HepG2 (cell line): Measurements from ENCODE around the gene PSMG1. TPM values are rescaled to one million over a fixed set of nuclear protein-coding genes. Genes with fewer than 3 reads are reported as not detected.

Source experiments
- ATAC-seq: fragments of 200-7000 bp; cut with Tn5 transposase; 3 replicates; pipeline ENCODE4 v1.9.1; 2020; ENCODE audit warnings: mild to moderate bottlenecking, moderate library complexity
- BruUV-seq: library from RNA; stranded (reverse); fragments of 400-500 nt; replicated peaks from 2 replicates; lab custom pipeline; 2021; lab: Mats Ljungman, UMichigan
- CTCF ChIA-PET: fragments of 300-600 bp; formaldehyde crosslinking; extraction: SDS; loops from one replicate; lab custom pipeline; 2021; ENCODE audit warnings: low total read pairs, inconsistent platforms, low intra/inter-chr PET ratio; lab: Yijun Ruan, JAX
- POLR2A ChIA-PET: fragments of 350-600 bp; sonication (Branson Sonifier 250); formaldehyde crosslinking; loops from one replicate; lab custom pipeline; 2020; ENCODE audit warnings: antibody characterized with exemption, inconsistent platforms; lab: Yijun Ruan, JAX
- DNase-seq: peaks from one replicate; pipeline ENCODE4 v3.0.0-alpha.2; 2015; ENCODE audit warnings: low spot score
- FAIRE-seq: peaks from 3 replicates; lab custom pipeline; 2011; peaks lifted over from hg19 to GRCh38; lab: Jason Lieb, UNC
- H2AFZ ChIP-seq: one replicate; pipeline ENCODE4 v1.6.1; 2011; ENCODE audit warnings: low read length, inconsistent platforms
- H3K27ac ChIP-seq: fragments of 300-600 bp; 3 replicates; pipeline ENCODE4 v1.8.0; 2011; ENCODE audit warnings: mixed run types, mild to moderate bottlenecking, mixed read lengths, low read length, inconsistent platforms; ENCODE audit not compliant: insufficient read depth; ENCODE audit errors: extremely low read length
- H3K27me3 ChIP-seq, 2 experiments: fragments of 200-600 bp in 1 of 2; 2 replicates in 1 of 2; 3 replicates in 1 of 2; pipeline versions ENCODE4 v1.6.0 to v1.8.0; 2011; ENCODE audit warnings: low read length in 2 of 2, mild to moderate bottlenecking in 2 of 2, moderate library complexity in 2 of 2, inconsistent platforms in 1 of 2; ENCODE audit not compliant: insufficient read depth in 2 of 2, control insufficient read depth in 1 of 2
- H3K36me3 ChIP-seq, 2 experiments: fragments of 200-600 bp in 1 of 2; replicated peaks in 1 of 2; 2 replicates in 1 of 2; 3 replicates in 1 of 2; pipeline versions ENCODE4 v1.5.1 to v1.8.0; 2011; ENCODE audit warnings: low read length in 2 of 2, inconsistent platforms in 1 of 2; ENCODE audit not compliant: insufficient read depth in 2 of 2, control insufficient read depth in 1 of 2
- H3K4me1 ChIP-seq: 2 replicates; pipeline ENCODE4 v1.5.1; 2012; ENCODE audit warnings: low read length, inconsistent platforms; ENCODE audit not compliant: insufficient read depth
- H3K4me2 ChIP-seq: 2 replicates; pipeline ENCODE4 v1.6.0; 2011; ENCODE audit warnings: low read depth, low read length, inconsistent platforms
- H3K4me3 ChIP-seq, 3 experiments: fragments of 200-600 bp in 1 of 3; sonication (generic), shearing (Covaris generic) in 1 of 3; replicated peaks in 1 of 3; 2 replicates each; pipeline ENCODE4 v1.5.1; 2011 to 2016; ENCODE audit warnings: low read length in 3 of 3, inconsistent platforms in 2 of 3, low read depth in 2 of 3, mild to moderate bottlenecking in 2 of 3, control low read depth in 1 of 3, mixed read lengths in 1 of 3; ENCODE audit not compliant: insufficient read depth in 1 of 3
- H3K79me2 ChIP-seq: one replicate; pipeline ENCODE4 v1.6.1; 2011; ENCODE audit warnings: low read length, inconsistent platforms; ENCODE audit not compliant: insufficient read depth
- H3K9ac ChIP-seq: 2 replicates; pipeline ENCODE4 v1.6.0; 2011; ENCODE audit warnings: mild to moderate bottlenecking, low read depth, low read length, inconsistent platforms; ENCODE audit not compliant: insufficient read depth
- H3K9me3 ChIP-seq: 2 replicates; pipeline ENCODE4 v1.5.1; 2012; ENCODE audit warnings: mild to moderate bottlenecking, low read length
- H4K20me1 ChIP-seq: 2 replicates; pipeline ENCODE4 v1.6.0; 2011; ENCODE audit warnings: inconsistent platforms, mild to moderate bottlenecking, low read length, moderate library complexity; ENCODE audit not compliant: insufficient read depth
- CHD4 ChIP-seq: fragments of 200-600 bp; sonication (generic); IDR thresholded peaks from 2 replicates; pipeline ENCODE4 v1.7.0; 2017; ENCODE audit warnings: mild to moderate bottlenecking, low read length, borderline replicate concordance
- ELF4 ChIP-seq: sonication (generic); formaldehyde crosslinking; IDR thresholded peaks from 2 replicates; pipeline ENCODE4 v1.5.0; 2020; ENCODE audit warnings: missing genetic modification reagents, mild to moderate bottlenecking, moderate library complexity, borderline replicate concordance
- FIP1L1 ChIP-seq: fragments of 200-400 bp; formaldehyde crosslinking; IDR thresholded peaks from 2 replicates; pipeline ENCODE4 v1.6.1; 2018; ENCODE audit warnings: low read depth, mild to moderate bottlenecking, low read length, moderate library complexity, borderline replicate concordance; ENCODE audit not compliant: insufficient read depth
- KLF15 ChIP-seq: sonication (generic); formaldehyde crosslinking; IDR thresholded peaks from 2 replicates; pipeline ENCODE4 v1.8.1; 2023; ENCODE audit warnings: borderline replicate concordance, mild to moderate bottlenecking, inconsistent platforms, missing genetic modification reagents, mixed read lengths
- KMT2A ChIP-seq: sonication (generic); formaldehyde crosslinking; IDR thresholded peaks from 2 replicates; pipeline ENCODE4 v1.4.0; 2020; ENCODE audit warnings: missing genetic modification reagents
- MED8 ChIP-seq: sonication (generic); formaldehyde crosslinking; IDR thresholded peaks from 2 replicates; pipeline ENCODE4 v1.8.1; 2023; ENCODE audit warnings: mild to moderate bottlenecking, missing genetic modification reagents; ENCODE audit not compliant: insufficient replicate concordance
- PCBP1 ChIP-seq: fragments of 200-400 bp; formaldehyde crosslinking; IDR thresholded peaks from 2 replicates; pipeline ENCODE4 v1.6.1; 2017; ENCODE audit warnings: mild to moderate bottlenecking, low read depth, low read length, borderline replicate concordance
- REL ChIP-seq: sonication (generic); formaldehyde crosslinking; conservative IDR thresholded peaks from 2 replicates; pipeline ENCODE4 v1.8.0; 2022; ENCODE audit warnings: mild to moderate bottlenecking, missing genetic modification reagents, moderate library complexity
- SRSF1 ChIP-seq: fragments of 200-400 bp; formaldehyde crosslinking; optimal IDR thresholded peaks from 2 replicates; pipeline ENCODE3; 2017; ENCODE audit warnings: mild to moderate bottlenecking, low read depth, low read length, moderate library complexity
- U2AF2 ChIP-seq: fragments of 200-400 bp; formaldehyde crosslinking; IDR thresholded peaks from 2 replicates; pipeline ENCODE4 v1.6.1; 2017; ENCODE audit warnings: low read depth, mild to moderate bottlenecking, low read length
- ZFP36L1 ChIP-seq: sonication (generic); formaldehyde crosslinking; IDR thresholded peaks from 2 replicates; pipeline ENCODE4 v1.8.0; 2022; ENCODE audit warnings: mild to moderate bottlenecking, missing genetic modification reagents, moderate library complexity
- ZMYM4 ChIP-seq: sonication (generic); formaldehyde crosslinking; IDR thresholded peaks from 2 replicates; pipeline ENCODE4 v1.8.1; 2023; ENCODE audit warnings: mild to moderate bottlenecking, missing genetic modification reagents
- ZNF292 ChIP-seq: sonication (generic); formaldehyde crosslinking; IDR thresholded peaks from 2 replicates; pipeline ENCODE4 v1.8.1; 2022; ENCODE audit warnings: mild to moderate bottlenecking, low read depth, missing genetic modification reagents, borderline replicate concordance
- ZNF317 ChIP-seq: sonication (generic); formaldehyde crosslinking; IDR thresholded peaks from 2 replicates; pipeline ENCODE4 v1.5.0; 2020; ENCODE audit warnings: mild to moderate bottlenecking, missing genetic modification reagents
- ZNF615 ChIP-seq: sonication (generic); formaldehyde crosslinking; IDR thresholded peaks from 2 replicates; pipeline ENCODE4 v1.5.0; 2020; ENCODE audit warnings: mild to moderate bottlenecking, missing genetic modification reagents, borderline replicate concordance
- ZNF768 ChIP-seq: sonication (generic); formaldehyde crosslinking; IDR thresholded peaks from 2 replicates; pipeline ENCODE4 v1.4.0; 2020; ENCODE audit warnings: missing genetic modification reagents
- ZNF772 ChIP-seq: sonication (generic); formaldehyde crosslinking; IDR thresholded peaks from 2 replicates; pipeline ENCODE4 v1.5.0; 2020; ENCODE audit warnings: mild to moderate bottlenecking, missing genetic modification reagents
- ZSCAN25 ChIP-seq: sonication (generic); formaldehyde crosslinking; IDR thresholded peaks from 2 replicates; pipeline ENCODE4 v1.8.0; 2022; ENCODE audit warnings: mild to moderate bottlenecking, missing genetic modification reagents
- ZSCAN31 ChIP-seq: sonication (generic); formaldehyde crosslinking; IDR thresholded peaks from 2 replicates; pipeline ENCODE4 v1.5.0; 2020; ENCODE audit warnings: low read depth, mild to moderate bottlenecking, missing genetic modification reagents
- WGBS: methylation state at CpG from one replicate; pipeline ENCODE4 v1.1.6; 2017; ENCODE audit warnings: low lambda C conversion rate; 5-methylcytosine and 5-hydroxymethylcytosine counted together
- in situ Hi-C: cut with HindIII; loops from 2 replicates; pipeline ENCODE4 v1.10.0; 2017; ENCODE audit warnings: low pct_unique_long_range_greater_than_20kb; ENCODE audit not compliant: extremely low pct_ligation_motif_present
- intact Hi-C: fragments of 100-400 bp; cut with micrococcal nuclease; formaldehyde crosslinking; loops from one replicate; pipeline ENCODE4 v1.10.0; 2022; ENCODE audit not compliant: unreplicated experiment
- polyA plus RNA-seq, 8 experiments: library from polyadenylated mRNA; depleted of rRNA in 3 of 8; stranded (reverse) in 7 of 8; unstranded in 1 of 8; fragments of >200 nt; fragmentation: Illumina TruSeq in 4 of 8; extraction: Trizol in 4 of 8; gene quantifications; 2 replicates each; pipeline versions ENCODE4 v1.2.1 to v1.2.3, GENCODE V29; 2011 to 2016; ENCODE audit warnings: low read depth in 4 of 8, missing spikeins in 1 of 8, mixed read lengths in 1 of 8; ENCODE audit not compliant: insufficient read depth in 1 of 8
- total RNA-seq, 5 experiments: library from RNA; depleted of rRNA; stranded (reverse); fragments of >200 nt; fragmentation: Illumina TruSeq; extraction: Trizol; gene quantifications; 2 replicates each; pipeline ENCODE4 v1.2.3, GENCODE V29; 2016; ENCODE audit warnings: low read depth in 1 of 5
- TF ChIP-seq, protein P1 (sequence below): IDR thresholded peaks from 2 replicates; pipeline ENCODE4 v1.6.1; 2016; ENCODE audit warnings: low read depth, borderline replicate concordance

Gene PSMG1
- total and polyA plus RNA-seq, 2 of the 13 experiments (the other 11 are each of a cell fraction or from before 2014, with no cell fraction given) = 63.6 to 173 TPM

DNA sequence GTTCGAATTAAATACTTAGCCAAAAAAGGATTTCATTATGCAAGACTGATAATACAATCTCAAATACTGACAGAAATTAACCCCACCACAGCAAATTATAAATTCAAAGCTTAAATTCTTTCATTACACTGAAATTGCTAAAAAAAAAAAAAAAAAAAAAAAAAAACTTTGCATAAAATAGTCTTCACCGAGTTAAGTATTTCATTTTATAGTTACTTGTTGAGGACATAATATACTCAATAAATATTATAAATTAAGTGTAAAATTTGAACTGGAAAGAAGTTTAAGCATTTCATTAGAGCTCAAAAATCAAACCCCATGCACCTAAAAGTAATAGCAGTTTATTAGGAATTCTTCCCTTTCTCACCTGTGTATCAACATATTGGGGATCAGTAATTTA lies 1.9 kb upstream of the PSMG1 start (continued):
- TF ChIP-seq ZNF772 = no peak
- no peak for TF ChIP-seq REL (CRISPR knock-in tag)
- no peak for TF ChIP-seq CHD4

DNA sequence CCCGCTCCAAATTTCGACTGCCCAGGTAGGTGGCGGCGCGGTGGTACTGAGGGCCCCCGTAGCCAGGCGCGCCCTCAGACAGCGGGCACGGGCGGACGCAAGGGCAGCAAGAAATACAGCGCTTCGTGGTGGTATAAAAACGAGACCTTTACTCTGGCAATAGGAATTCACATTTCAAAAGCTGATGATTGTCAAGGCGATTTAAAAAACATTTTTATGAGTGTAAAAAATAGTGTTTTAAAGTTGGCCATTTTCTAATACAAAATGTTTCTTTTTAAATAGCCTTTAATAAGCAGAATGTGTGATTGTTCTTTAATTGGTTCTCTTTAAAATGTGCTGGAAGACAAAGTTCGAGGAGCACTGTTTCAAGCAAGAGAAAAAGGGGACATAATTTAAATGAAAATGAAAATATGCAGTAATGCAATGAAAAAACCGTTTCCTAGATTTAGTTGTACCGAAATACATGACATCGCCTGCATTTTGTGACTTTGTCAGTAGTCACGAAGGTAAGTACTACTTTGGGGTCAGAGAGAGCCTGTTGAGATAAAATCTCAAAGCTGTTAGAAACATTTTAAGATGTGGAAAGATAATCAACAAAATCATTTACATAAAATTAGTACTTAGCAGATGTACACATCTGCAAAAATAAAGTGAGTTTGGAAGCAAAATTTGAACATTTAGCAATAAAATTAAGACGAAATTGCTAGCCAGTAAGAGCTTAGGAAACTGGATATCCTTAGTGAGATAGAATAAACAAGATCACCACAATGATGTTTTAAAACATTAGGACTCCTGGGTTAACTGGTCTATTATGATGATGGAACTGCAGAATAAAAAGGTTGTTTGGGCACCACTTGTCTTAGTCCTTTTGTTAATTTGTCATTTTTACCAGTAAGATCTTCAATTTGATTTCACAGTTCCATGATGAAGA lies 1.1 kb upstream of the PSMG1 start:
- CTCF ChIA-PET = no interaction called here
- peaks cover 32% of the 10 kb centered on the region for H3K4me1 ChIP-seq
- H4K20me1 ChIP-seq = peaks cover 6% of the 10 kb centered on the region
- peak overlapping the region; percentile 82 for H3K27ac ChIP-seq
- intact Hi-C loops = no loop called here
- H3K79me2 ChIP-seq = peaks cover 34% of the 10 kb centered on the region
- BruUV-seq = TSS peak; percentile 84
- H3K4me3 ChIP-seq = peak overlapping the region; percentile 91 to 96 (median 92)
- no peaks in the 10 kb centered on the region; a peak in 1 of 5 replicates for H3K27me3 ChIP-seq
- H3K36me3 ChIP-seq = peaks cover 0 to 15% of the 10 kb centered on the region in 2 experiments; a peak in 3 of 5 replicates
- peak overlapping the region; percentile 99 for H3K9ac ChIP-seq
- FAIRE-seq = no peak
- no peaks in the 10 kb centered on the region for H3K9me3 ChIP-seq
- H2AFZ ChIP-seq = no peak overlapping the region
- peak overlapping the region; percentile 77 for H3K4me2 ChIP-seq
- WGBS = 1% methylated on average over 22 of the region's 22 CpGs
- ATAC-seq = no peak
- POLR2A ChIA-PET = interaction anchor here (0.8 to 1.9 kb wide), 12 partner anchors 12 to 396 kb away, joined by 3 to 15 read pairs (median 4); partner anchors contain the start of genes BRWD1, HMGN1 and LCA5L
- DNase-seq = no peak
- in situ Hi-C loops = no loop called here
- 0 out of 2 replicates have a peak, but pooled peaks have one; percentile 3 for TF ChIP-seq ZMYM4 (CRISPR knock-in tag)
- peak; percentile 24; the same call in 1 of the 2 replicates for TF ChIP-seq ZSCAN31 (CRISPR knock-in tag)
- 0 out of 2 replicates have a peak, but pooled peaks have one; percentile 46 for TF ChIP-seq ELF4 (CRISPR knock-in tag)
- 0 out of 2 replicates have a peak, but pooled peaks have one; percentile 8 for TF ChIP-seq ZFP36L1 (CRISPR knock-in tag)
- TF ChIP-seq ZNF292 = no peak
- TF ChIP-seq U2AF2 = 0 out of 2 replicates have a peak, but pooled peaks have one; percentile 41
- 0 out of 2 replicates have a peak, but pooled peaks have one; percentile 7 for TF ChIP-seq ZSCAN25 (CRISPR knock-in tag)
- TF ChIP-seq KLF15 (CRISPR knock-in tag) = 0 out of 2 replicates have a peak, but pooled peaks have one; percentile 12
- TF ChIP-seq SRSF1 = peak; percentile 6
- 0 out of 2 replicates have a peak, but pooled peaks have one; percentile 25 for TF ChIP-seq ZNF768 (CRISPR knock-in tag)
- 0 out of 2 replicates have a peak, but pooled peaks have one; percentile 3 for TF ChIP-seq PCBP1
- TF ChIP-seq, protein P1, sequence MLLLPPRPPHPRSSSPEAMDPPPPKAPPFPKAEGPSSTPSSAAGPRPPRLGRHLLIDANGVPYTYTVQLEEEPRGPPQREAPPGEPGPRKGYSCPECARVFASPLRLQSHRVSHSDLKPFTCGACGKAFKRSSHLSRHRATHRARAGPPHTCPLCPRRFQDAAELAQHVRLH (CRISPR knock-in tag) = no peak
- peak; percentile 56 for TF ChIP-seq MED8 (CRISPR knock-in tag)
- peak; percentile 50; the same call in 1 of the 2 replicates for TF ChIP-seq KMT2A (CRISPR knock-in tag)
- TF ChIP-seq ZNF317 (CRISPR knock-in tag) = 0 out of 2 replicates have a peak, but pooled peaks have one; percentile 20
- TF ChIP-seq FIP1L1 = peak; percentile 76; the same call in 1 of the 2 replicates
- 0 out of 2 replicates have a peak, but pooled peaks have one; percentile 46 for TF ChIP-seq ZNF615 (CRISPR knock-in tag)
